HG02588 (cell line): Measurements from ENCODE around the gene LTB4R2.
"Not testable (repeated sequence)": the region's sequence is repeated elsewhere in the genome, so short reads cannot be mapped to it uniquely, and the experiment has no call there.

Source experiments
- ATAC-seq: cut with Tn5 transposase; IDR thresholded peaks from one replicate; pipeline ENCODE4 v1.9.1; 2021; ENCODE audit warnings: mild to moderate bottlenecking, moderate library complexity; ENCODE audit not compliant: unreplicated experiment

LTB4R2 gene

DNA sequence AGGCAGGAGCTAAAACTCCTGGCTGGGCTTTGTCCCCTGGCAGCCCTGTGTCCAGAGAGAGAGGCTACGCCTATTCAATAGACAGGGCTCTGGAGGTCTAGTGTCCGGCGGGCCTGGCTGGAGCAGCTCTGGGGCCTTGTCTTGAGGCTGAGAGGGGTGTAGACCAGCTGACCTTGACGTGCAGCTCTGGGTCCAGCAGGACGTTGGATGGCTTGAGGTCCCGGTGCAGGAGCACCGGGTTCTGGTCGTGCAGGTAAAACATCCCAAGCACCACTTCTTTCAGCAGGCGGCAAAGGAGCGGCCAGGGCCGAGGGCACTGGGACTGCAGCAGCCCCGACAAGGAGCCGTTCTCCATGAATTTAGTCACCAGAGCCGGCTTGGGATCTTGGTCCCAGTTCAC, 28.9 kb downstream of the LTB4R2 start:
- no peak for ATAC-seq

DNA sequence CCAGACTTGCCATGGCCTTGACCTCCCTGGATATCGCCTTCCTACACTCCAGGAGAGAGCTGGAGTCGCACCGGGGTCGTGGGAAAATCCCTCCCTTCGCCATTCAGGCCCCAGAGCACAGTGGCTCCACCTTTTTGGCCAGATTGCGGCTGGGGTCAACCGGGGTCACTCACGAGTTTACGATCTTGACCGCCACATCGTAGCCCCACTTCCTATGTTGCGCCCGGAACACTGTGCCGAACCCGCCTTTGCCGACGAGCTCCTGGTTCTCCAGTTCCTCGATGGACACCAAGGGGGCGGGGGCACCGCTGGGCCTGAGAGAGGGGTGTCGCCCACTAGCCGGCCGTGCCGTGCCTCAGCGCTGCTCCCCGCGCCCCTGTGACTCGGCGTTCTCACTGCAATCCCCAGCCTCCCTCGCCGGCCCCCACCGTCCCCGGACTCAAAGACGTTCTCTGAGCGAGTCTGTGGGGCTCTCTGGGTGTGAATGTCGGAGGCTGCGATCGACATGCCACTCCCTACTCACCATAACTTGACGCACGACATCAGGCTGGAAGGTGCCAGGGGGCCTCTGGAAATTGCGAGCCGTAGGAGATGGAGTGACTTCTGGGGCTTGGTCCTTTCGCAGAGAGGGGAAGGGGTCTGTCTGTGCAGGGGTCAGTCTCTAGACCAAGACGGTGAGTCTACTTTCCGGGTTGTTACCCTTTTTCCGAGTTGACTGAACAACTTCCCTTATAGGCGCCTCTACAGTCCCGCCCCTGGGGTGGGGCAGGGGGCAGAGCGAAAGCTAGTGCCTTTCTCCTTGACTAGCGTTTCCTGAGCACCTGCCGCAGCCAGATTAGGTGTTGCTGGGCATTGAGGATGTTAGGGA, 29.6 kb downstream of the LTB4R2 start, which contains the start of gene RIPK3:
RIPK3 (minus strand) TSS at position 708 of the 868 bp plus-strand sequence; CDS start at position 543, 165 bp downstream.
- peak; percentile 82 for ATAC-seq

DNA sequence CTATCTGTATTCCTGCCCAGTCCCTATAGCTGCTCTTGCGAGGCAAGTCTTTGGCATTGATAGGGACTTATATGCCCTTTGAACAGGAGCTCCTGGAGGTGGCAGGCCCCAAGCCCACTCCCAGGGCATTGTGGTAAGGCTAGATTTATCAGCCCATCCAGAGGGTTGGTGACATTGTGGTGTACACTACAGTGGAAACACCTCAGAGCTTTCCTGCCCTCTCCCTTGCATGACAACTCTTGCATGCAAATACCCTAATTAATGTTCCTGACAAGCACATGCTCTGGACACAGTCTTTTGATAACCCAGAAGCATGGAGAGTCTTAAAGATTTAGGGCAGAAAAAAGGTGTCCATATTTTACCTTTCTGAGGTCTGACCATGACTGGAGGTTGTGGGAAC, 30.7 kb downstream of the LTB4R2 start:
- no peak for ATAC-seq

DNA sequence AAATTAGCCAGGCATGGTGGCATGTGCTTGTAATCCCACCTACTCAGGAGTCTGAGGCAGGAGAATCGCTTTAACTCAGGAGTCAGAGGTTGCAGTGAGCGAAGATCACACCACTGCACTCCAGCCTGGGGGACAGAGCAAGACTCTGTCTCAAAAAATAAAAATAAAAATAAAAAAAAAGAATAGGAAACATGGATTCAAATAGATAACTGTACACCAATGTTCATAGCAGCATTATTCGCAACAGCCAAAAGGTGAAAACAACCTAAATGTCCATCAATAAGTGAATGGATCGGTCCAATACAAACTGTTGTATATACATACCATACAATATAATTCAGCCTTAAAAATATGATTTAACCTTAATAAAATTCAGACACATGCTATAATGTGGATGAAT, 32.9 kb downstream of the LTB4R2 start:
- no peak for ATAC-seq

DNA sequence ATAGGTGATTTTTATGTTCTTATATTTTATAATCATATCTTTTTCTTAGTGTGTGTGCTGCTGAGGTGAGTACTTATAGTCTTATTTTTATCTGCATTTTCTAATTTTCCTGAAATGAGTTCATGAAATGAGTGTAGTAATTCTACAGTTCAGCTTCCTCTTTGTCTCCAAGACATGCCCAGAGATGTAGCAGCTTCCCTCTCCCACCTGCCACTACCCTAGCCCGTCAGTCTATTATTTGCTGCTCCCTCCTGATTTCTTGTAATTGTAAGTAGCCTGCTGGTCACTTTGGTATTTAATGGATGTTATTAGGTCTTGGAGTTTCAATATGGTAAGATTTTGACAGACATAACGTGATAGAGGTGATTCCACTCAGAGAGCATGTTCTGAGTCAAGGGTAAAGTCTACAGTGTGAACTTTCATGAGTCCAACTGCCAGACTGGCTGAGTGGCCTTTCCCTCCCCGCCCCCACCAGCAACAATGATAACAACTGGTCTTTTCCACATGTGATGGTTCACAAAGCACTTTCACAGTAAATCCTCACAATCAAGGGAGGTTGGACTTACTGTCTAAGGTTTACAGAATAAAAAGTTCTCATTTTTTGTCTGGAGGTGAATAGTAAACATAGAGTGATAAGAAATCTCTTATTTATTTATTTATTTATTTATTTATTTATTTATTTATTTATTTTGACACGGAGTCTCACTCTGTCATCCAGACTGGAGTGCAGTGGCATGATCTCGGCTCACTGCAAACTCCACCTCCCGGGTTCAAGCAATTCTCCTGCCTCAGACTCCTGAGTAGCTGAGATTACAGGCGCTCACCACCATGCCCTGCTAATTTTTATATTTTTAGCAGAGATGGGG, 34.1 kb downstream of the LTB4R2 start:
- ATAC-seq, result no peak

DNA sequence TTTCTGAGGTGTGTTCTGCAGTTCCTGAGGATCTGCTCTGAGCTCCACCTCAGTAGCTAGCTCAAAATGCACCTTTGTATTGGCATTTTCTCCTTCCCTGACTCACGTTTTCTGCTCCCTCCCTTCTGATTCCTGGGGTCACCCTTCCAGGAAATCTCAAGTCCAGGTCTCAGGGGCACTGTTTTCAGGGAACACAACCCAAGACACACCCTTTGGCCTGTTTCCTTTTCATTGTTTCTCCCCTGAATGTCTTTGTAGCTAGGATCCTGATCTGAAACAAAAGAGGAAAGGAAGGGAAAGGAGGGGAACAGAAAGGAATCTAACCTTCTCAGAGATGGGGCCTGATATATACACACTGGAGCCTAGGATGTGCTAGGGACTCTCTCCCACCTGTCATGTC, 37.2 kb downstream of the LTB4R2 start:
- no peak for ATAC-seq

DNA sequence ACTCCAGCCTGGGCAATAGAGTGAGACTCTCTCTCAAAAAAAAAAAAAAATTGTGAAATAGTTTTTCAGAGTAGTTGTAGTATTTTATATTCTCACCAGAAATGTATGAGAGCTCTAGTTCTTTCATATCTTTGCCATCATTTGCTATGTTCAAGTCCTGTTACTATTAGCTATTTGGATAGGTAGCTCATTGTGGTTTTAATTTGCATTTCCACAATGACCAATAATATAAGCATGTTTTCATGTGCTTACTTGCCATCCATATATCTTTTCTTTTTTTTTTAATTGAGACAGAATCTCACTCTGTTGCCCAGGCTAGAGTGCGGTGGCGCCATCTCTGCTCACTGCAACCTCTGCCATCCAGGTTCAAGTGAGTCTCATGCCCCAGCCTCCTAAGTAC, 38.2 kb downstream of the LTB4R2 start:
- no peak for ATAC-seq

DNA sequence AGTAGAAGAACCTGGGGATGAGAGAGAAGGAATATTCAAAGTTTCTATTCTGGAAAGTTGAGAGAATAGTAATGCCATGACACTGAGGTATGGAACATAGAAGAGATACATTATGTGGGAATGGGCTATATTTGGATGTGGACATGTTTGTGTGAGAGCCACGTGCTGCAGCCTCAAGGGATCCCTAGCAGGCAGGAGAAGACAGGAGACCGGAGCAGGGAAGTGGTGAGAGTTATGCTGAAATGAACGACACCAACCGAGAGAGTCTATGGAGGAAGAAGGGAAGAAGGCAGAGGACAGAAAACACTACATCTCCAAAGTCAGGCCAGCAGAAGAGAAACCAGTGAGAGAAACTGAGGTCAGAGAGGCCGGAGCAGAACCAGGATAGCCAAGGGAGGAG, 39.8 kb downstream of the LTB4R2 start:
- no peak for ATAC-seq

DNA sequence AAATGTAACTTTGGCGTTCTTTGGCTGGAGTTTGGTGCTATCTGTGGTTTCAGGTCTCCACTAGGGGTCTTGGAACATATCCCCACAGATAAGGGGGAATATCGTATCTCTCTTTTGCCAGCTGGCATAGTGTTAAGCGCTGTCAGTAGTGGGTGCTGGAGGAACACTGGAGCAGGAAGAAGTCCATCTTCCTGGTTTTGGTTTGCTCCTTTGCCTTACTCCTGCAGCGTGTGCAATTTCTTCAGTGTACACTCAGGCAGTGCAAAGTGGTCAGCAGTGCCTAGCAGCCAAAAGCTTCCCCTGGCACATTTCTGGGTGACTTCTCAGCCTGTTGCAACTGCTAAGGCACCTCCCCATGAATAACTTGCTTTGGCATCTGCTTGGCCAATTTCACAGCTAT, 41.6 kb downstream of the LTB4R2 start:
- ATAC-seq, result no peak

DNA sequence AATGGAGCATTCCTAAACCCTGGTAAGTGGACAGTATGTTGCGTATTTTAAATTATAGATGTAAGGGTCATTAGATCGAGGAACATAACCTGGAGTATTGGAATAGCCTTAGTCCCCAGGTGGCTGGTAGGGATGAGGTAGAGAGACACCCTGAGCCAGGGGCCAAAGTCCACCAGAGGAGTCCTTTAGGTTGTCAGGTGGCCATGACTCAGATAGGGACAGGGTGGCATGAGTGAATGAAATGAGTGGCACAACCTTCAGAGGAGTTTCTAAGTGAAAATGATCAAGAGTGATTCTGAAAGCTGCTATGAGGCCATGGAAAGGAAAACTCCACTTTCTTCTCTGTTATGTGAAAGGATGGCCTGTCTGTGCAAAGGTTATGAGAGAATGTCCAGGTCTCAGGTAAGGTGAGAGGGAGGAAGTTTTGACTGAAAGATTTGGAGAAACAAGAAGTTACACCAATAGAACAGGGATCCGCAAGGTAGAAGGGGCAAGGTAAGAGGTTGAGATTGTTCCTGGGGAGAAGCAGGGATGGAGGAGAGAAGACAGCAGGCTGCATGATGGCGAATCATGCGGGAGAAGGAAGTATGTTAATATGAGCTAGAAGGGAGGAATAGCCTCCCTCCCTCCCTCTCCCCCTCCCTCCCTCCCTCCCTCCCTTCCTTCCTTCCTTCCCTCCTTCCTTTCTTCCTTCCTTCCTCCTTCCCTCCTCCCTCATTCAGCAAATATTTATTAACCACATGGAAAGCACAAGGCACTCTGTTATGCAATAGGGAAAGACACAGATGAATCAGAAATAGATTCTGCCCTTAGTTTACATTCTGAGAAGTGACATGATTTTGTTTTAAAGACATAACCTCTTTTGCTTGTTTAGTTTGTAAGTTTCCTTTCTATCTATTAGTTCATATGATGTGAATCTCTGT, 43.9 kb downstream of the LTB4R2 start:
- no peak for ATAC-seq

DNA sequence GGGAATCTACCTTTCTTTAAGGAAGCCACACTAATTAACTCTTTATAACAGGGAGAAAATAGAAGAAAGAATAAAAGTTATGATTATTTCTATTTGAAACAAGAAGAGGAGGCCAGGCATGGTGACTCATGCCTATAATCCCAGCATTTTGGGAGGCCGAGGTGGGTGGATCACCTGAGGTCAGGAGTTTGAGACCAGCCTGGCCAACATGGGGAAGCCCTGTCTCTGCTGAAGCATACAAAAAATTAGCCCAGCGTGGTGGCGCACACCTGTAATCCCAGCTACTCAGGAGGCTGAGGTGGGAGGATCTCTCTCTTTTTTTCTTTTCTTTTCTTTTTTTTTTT, 44.5 kb downstream of the LTB4R2 start:
- not testable (repeated sequence) for ATAC-seq

DNA sequence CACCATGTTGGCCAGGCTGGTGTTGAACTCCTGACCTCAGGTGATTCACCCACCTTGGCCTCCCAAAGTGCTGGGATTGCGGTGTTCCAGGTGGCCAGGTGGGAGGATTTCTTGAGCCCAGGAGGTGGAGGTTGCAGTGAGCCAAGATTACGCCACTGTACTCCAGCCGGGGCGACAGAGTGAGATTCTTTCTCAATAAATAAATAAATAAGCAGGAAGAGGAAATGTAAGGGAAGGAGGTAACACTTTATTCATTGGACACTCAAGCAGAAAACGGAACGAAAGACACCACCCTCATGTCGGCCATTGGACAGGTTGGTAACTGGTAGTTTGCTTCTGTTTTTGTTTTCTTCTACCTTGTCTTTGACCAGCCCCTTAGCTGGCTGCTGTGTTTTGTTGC, 45.1 kb downstream of the LTB4R2 start:
- no peak for ATAC-seq

DNA sequence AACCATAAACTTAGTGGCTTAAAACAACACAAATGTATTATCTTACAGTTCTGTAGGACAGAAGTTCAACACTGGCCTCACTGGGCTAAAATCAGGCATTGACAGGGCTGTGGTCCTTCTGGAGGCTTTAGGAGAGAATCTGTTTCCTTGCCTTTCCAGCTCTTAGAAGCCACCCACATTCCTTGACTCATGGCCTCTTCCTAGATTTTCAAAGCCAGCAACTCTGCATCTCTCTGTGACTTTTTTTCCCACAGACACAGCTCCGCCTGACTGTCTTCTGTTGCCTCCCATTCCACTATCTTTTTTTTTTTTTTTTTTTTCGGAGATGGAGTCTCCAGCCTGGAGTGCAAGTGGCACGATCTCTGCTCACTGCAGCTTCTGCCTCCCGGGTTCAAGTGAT, 46.3 kb downstream of the LTB4R2 start:
- no peak for ATAC-seq

DNA sequence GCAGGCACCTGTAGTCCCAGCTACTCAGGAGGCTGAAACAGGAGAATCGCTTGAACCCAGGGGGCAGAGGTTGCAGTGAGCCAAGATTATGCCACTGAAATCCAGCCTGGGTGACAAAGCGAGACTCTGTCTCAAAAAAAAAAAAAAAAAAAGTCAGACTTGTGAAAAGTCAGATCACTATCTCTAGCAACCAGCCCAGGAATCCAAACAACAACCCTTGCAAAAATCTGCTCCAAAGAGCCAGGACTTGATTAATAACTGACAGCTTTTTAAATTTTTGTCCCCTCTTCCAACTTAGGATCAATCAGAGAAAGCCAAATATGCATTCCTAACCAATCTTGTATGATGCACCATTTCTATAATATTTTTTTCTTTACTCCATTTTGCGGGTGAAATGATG, 50.3 kb downstream of the LTB4R2 start:
- ATAC-seq, result no peak

DNA sequence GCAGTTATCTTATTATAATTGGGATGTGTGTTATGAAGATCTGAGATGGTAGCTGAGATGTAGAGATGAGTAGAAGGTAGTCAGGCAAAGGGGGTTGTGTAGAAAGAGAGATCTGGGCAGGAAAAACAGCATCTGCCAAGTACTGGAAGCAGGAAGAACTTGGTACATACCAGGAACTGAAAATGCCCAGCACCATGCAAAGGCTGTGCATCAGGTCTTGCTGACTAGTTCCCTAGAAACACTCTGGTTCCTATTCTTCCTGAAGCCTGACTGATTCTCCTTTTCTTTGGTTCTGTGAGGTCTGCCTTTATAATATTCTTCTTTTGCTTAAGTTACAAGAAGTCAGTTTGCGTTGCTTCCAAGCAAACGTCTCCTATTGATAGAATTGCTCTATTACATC, 51.4 kb downstream of the LTB4R2 start:
- no peak for ATAC-seq
